Measurements from ENCODE around the gene NR3C1. TPM values are rescaled to one million over a fixed set of nuclear protein-coding genes. Genes with fewer than 3 reads are reported as not detected.

Gene NR3C1
- total RNA-seq, 3 donors from 2014 or later (not counting 1 experiment from before 2014, with no cell fraction given) = 147 to 168 (median 165) TPM

GRCh38 chr5:143244000-143244736 is 159.3 kb downstream of the NR3C1 start:
- WGBS (ENCODE audit: insufficient coverage) = 95% methylated on average over 16 of the region's 16 CpGs
- H3K4me1 Mint-ChIP-seq = no peaks in the 10 kb centered on the region
- Histone ChIP-seq H3K4me1 (ENCODE audit: control insufficient read depth, insufficient read depth, low read length) (no peaks in the 10 kb centered on the region), H3K9me3 (ENCODE audit: control insufficient read depth, insufficient read depth, low read length) (no peaks in the 10 kb centered on the region), H3K36me3 (ENCODE audit: control insufficient read depth, insufficient read depth, low read length) (no peaks in the 10 kb centered on the region), H3K4me3 (ENCODE audit: low read length) (no peak overlapping the region), H3K27ac (ENCODE audit: low read length) (no peak overlapping the region), H3K27me3 (ENCODE audit: control insufficient read depth, insufficient read depth, low read length) (no peaks in the 10 kb centered on the region)
- no peak for DNase-seq
- TF ChIP-seq CTCF (IDR thresholded peaks at IDR 0.05) = no peak
- intact Hi-C loops (cut with micrococcal nuclease) = no loop called here
- H3K4me3 Mint-ChIP-seq = no peak overlapping the region
- no peaks in the 10 kb centered on the region for H3K27me3 Mint-ChIP-seq (ENCODE audit: low read depth in 2 of 2)
- no peak for ATAC-seq
- H3K27ac Mint-ChIP-seq = no peak overlapping the region
- peaks cover 0 to 7% of the 10 kb centered on the region in 2 donors for H3K9me3 Mint-ChIP-seq
- no peaks in the 10 kb centered on the region for H3K36me3 Mint-ChIP-seq

- TF ChIP-seq CTCF (IDR thresholded peaks at IDR 0.05) = no peak
- Histone ChIP-seq H3K27me3 (ENCODE audit: control insufficient read depth, insufficient read depth, low read length) (no peaks in the 10 kb centered on the region), H3K27ac (ENCODE audit: low read length) (no peak overlapping the region), H3K4me1 (ENCODE audit: control insufficient read depth, insufficient read depth, low read length) (no peaks in the 10 kb centered on the region), H3K4me3 (ENCODE audit: low read length) (no peak overlapping the region), H3K36me3 (ENCODE audit: control insufficient read depth, insufficient read depth, low read length) (no peaks in the 10 kb centered on the region), H3K9me3 (ENCODE audit: control insufficient read depth, insufficient read depth, low read length) (no peaks in the 10 kb centered on the region)
- 95% methylated on average over 6 of the region's 6 CpGs for WGBS (ENCODE audit: insufficient coverage)
- intact Hi-C loops (cut with micrococcal nuclease) = no loop called here
- Mint-ChIP-seq H3K4me3 (no peak overlapping the region), H3K27me3 (ENCODE audit: low read depth in 2 of 2) (no peaks in the 10 kb centered on the region), H3K9me3 (peaks cover 0 to 7% of the 10 kb centered on the region in 2 donors), H3K36me3 (no peaks in the 10 kb centered on the region), H3K4me1 (no peaks in the 10 kb centered on the region), H3K27ac (no peak overlapping the region)
- ATAC-seq (no peak), DNase-seq (no peak)
Measured at GRCh38 chr5:143243103-143243502, 160.4 kb downstream of the NR3C1 start.

DNA sequence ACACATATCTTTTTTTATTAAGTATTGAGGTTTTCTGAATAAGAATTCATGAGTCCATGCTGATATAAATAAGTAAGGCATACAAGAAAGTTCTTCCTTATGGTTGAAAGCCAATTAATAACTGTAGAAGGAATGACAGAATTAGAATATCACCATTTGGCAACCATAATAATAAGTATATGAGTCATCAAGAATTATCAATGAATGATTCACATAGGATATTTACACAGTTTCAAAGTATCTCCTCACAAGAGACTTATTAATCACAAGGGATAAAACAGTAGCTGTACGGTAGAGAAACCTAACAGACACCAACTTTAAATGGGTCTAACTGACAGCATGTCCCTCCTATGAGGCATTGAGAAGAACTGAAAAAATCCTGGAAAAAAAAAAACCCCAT is 161.6 kb downstream of the NR3C1 start:
- TF ChIP-seq CTCF (IDR thresholded peaks at IDR 0.05) = no peak
- intact Hi-C loops (cut with micrococcal nuclease) = no loop called here
- Mint-ChIP-seq H3K27me3 (ENCODE audit: low read depth in 2 of 2) (no peaks in the 10 kb centered on the region), H3K27ac (no peak overlapping the region), H3K9me3 (no peaks in the 10 kb centered on the region), H3K4me3 (no peak overlapping the region), H3K36me3 (no peaks in the 10 kb centered on the region), H3K4me1 (no peaks in the 10 kb centered on the region)
- Histone ChIP-seq H3K27ac (ENCODE audit: low read length) (no peak overlapping the region), H3K4me1 (ENCODE audit: control insufficient read depth, insufficient read depth, low read length) (no peaks in the 10 kb centered on the region), H3K36me3 (ENCODE audit: control insufficient read depth, insufficient read depth, low read length) (no peaks in the 10 kb centered on the region), H3K4me3 (ENCODE audit: low read length) (no peak overlapping the region), H3K27me3 (ENCODE audit: control insufficient read depth, insufficient read depth, low read length) (no peaks in the 10 kb centered on the region), H3K9me3 (ENCODE audit: control insufficient read depth, insufficient read depth, low read length) (no peaks in the 10 kb centered on the region)
- no peak for ATAC-seq
- 100% methylated on average over 1 of the region's 1 CpG for WGBS (ENCODE audit: insufficient coverage)
- DNase-seq = no peak

Data from natural killer cell (primary cell).